Calu3 (cell line): ENCODE measurements around the gene BRINP3. TPM values are rescaled to one million over a fixed set of nuclear protein-coding genes. Genes with fewer than 3 reads are reported as not detected.

Experiments
- BruUV-seq: library from RNA; stranded (reverse); fragments of 400-500 nt; replicated peaks from 2 replicates; lab custom pipeline; 2021; lab: Mats Ljungman, UMichigan
- CTCF ChIA-PET: fragments of 300-600 bp; sonication (Branson Sonifier 250); formaldehyde crosslinking; loops from one replicate; lab custom pipeline; 2022; ENCODE audit warnings: antibody characterized with exemption; lab: Charles Lee
- DNase-seq: peaks from one replicate; pipeline ENCODE4 v3.0.0; 2022
- H3K27ac Mint-ChIP-seq: one replicate; pipeline ENCODE4 v1.8.0; 2022; ENCODE audit warnings: mixed read lengths; ENCODE audit not compliant: unreplicated experiment
- H3K27me3 Mint-ChIP-seq: one replicate; pipeline ENCODE4 v1.8.0; 2022; ENCODE audit warnings: mixed read lengths; ENCODE audit not compliant: unreplicated experiment
- H3K36me3 Mint-ChIP-seq: one replicate; pipeline ENCODE4 v1.8.0; 2022; ENCODE audit warnings: mild to moderate bottlenecking, moderate library complexity, mixed read lengths; ENCODE audit not compliant: insufficient read depth, unreplicated experiment
- H3K4me1 Mint-ChIP-seq: one replicate; pipeline ENCODE4 v1.8.0; 2022; ENCODE audit warnings: mild to moderate bottlenecking, low read depth, mixed read lengths; ENCODE audit not compliant: unreplicated experiment
- H3K4me3 Mint-ChIP-seq: one replicate; pipeline ENCODE4 v1.8.0; 2022; ENCODE audit warnings: mild to moderate bottlenecking, low read depth, moderate library complexity, mixed read lengths; ENCODE audit not compliant: unreplicated experiment
- H3K9me3 Mint-ChIP-seq: one replicate; pipeline ENCODE4 v1.8.0; 2022; ENCODE audit warnings: low read depth, mixed read lengths; ENCODE audit not compliant: unreplicated experiment
- CTCF ChIP-seq: fragments of 200-600 bp; IDR thresholded peaks from one replicate; pipeline ENCODE4 v1.8.0; 2022; ENCODE audit warnings: antibody characterized with exemption; ENCODE audit not compliant: unreplicated experiment
- intact Hi-C: fragments of 100-400 bp; cut with micrococcal nuclease; formaldehyde crosslinking; loops from one replicate; pipeline ENCODE4 v1.10.0; 2022; ENCODE audit not compliant: unreplicated experiment
- total RNA-seq: library from RNA; stranded (reverse); gene quantifications from 2 replicates; pipeline ENCODE4 v1.2.3, GENCODE V29; 2022

The BRINP3 gene
- total RNA-seq, 1 experiment from 2014 or later = not detected

- H3K27ac Mint-ChIP-seq = no peak overlapping the region
- TF ChIP-seq CTCF = no peak
- H3K27me3 Mint-ChIP-seq = no peaks in the 10 kb centered on the region
- H3K4me1 Mint-ChIP-seq = no peaks in the 10 kb centered on the region
- H3K9me3 Mint-ChIP-seq = no peaks in the 10 kb centered on the region
- no peak for DNase-seq
- no peak overlapping the region for H3K4me3 Mint-ChIP-seq
- H3K36me3 Mint-ChIP-seq = no peaks in the 10 kb centered on the region
- no TSS peak for BruUV-seq
- intact Hi-C loops = no loop called here
- CTCF ChIA-PET = interaction anchor here (0.8 kb wide), 1 partner anchor 8 kb away, joined by 3 read pairs; no protein-coding TSS in a partner anchor
Observed at GRCh38 chr1:190344454-190344853, 133.2 kb downstream of the BRINP3 start.

- CTCF ChIA-PET = no interaction called here
- no peaks in the 10 kb centered on the region for H3K9me3 Mint-ChIP-seq
- H3K27ac Mint-ChIP-seq = no peak overlapping the region
- BruUV-seq = no TSS peak
- DNase-seq = no peak
- no peak overlapping the region for H3K4me3 Mint-ChIP-seq
- no peaks in the 10 kb centered on the region for H3K4me1 Mint-ChIP-seq
- H3K27me3 Mint-ChIP-seq = no peaks in the 10 kb centered on the region
- intact Hi-C loops = no loop called here
- H3K36me3 Mint-ChIP-seq = no peaks in the 10 kb centered on the region
- no peak for TF ChIP-seq CTCF
Observed at GRCh38 chr1:190338829-190339228, 138.8 kb downstream of the BRINP3 start.

GRCh38 chr1:190328871-190329270, 148.8 kb downstream of the BRINP3 start:
- no peak overlapping the region for H3K27ac Mint-ChIP-seq
- CTCF ChIA-PET = interaction anchor here (0.6 kb wide), 1 partner anchor 16 kb away, joined by 4 read pairs; no protein-coding TSS in a partner anchor
- H3K27me3 Mint-ChIP-seq = no peaks in the 10 kb centered on the region
- H3K36me3 Mint-ChIP-seq = no peaks in the 10 kb centered on the region
- no peaks in the 10 kb centered on the region for H3K9me3 Mint-ChIP-seq
- DNase-seq = no peak
- no peak for TF ChIP-seq CTCF
- no peaks in the 10 kb centered on the region for H3K4me1 Mint-ChIP-seq
- H3K4me3 Mint-ChIP-seq = no peak overlapping the region
- intact Hi-C loops = loop anchor here (10.0 kb wide), 1 partner anchor 464 kb away; no protein-coding TSS in a partner anchor
- BruUV-seq = no TSS peak

- Mint-ChIP-seq H3K4me3 (no peak overlapping the region), H3K27ac (no peak overlapping the region), H3K27me3 (no peaks in the 10 kb centered on the region), H3K4me1 (no peaks in the 10 kb centered on the region), H3K36me3 (no peaks in the 10 kb centered on the region), H3K9me3 (no peaks in the 10 kb centered on the region)
- BruUV-seq = no TSS peak
- CTCF ChIA-PET = no interaction called here
- no peak for DNase-seq
- intact Hi-C loops = loop anchor here (10.0 kb wide), 1 partner anchor 464 kb away; no protein-coding TSS in a partner anchor
- no peak for TF ChIP-seq CTCF
Observed at GRCh38 chr1:190328361-190328760, 149.3 kb downstream of the BRINP3 start.
